OCI-LY3 (cell line): ENCODE data around the gene THEM5.
A peak's percentile ranks its signal among the peaks of the same experiment; 100 is the strongest.

Experiments used
- H2AFZ ChIP-seq: fragments of 200-600, 300-600 bp; shearing (Covaris generic); 2 replicates; pipeline ENCODE4 v1.6.0; 2014; ENCODE audit warnings: antibody characterized with exemption, low read depth, low read length
- H3K27ac ChIP-seq: fragments of 200-600, 300-600 bp; sonication (generic); 2 replicates; pipeline ENCODE4 v1.5.1; 2014; ENCODE audit warnings: mild to moderate bottlenecking, low read length, moderate library complexity, mixed read lengths
- H3K27me3 ChIP-seq: fragments of 200-600, 300-600 bp; sonication (generic); 2 replicates; pipeline ENCODE4 v1.6.1; 2014; ENCODE audit warnings: low read depth, low read length, mixed read lengths
- H3K36me3 ChIP-seq: fragments of 200-600, 300-600 bp; sonication (generic); replicated peaks from 2 replicates; pipeline ENCODE3; 2014; ENCODE audit warnings: low read depth, low read length, mixed read lengths
- H3K4me1 ChIP-seq: fragments of 300-600, 200-600 bp; sonication (generic); 2 replicates; pipeline ENCODE4 v1.6.1; 2014; ENCODE audit warnings: low read length, mixed read lengths
- H3K4me2 ChIP-seq: fragments of 200-600, 300-600 bp; sonication (generic); 2 replicates; pipeline ENCODE4 v1.6.1; 2014; ENCODE audit warnings: low read length, mixed read lengths
- H3K4me3 ChIP-seq: fragments of 300-600, 200-600 bp; sonication (generic); 2 replicates; pipeline ENCODE4 v1.5.1; 2014; ENCODE audit warnings: antibody characterized with exemption, mild to moderate bottlenecking, low read length, moderate library complexity
- H3K79me2 ChIP-seq: fragments of 300-600, 200-600 bp; shearing (Covaris generic); 2 replicates; pipeline ENCODE4 v1.6.1; 2014; ENCODE audit warnings: mild to moderate bottlenecking, low read length, mixed read lengths
- H3K9ac ChIP-seq: fragments of 300-600, 200-600 bp; shearing (Covaris generic); 2 replicates; pipeline ENCODE4 v1.6.0; 2014; ENCODE audit warnings: mild to moderate bottlenecking, low read length, moderate library complexity
- H3K9me3 ChIP-seq: fragments of 200-600, 300-600 bp; shearing (Covaris generic); 2 replicates; pipeline ENCODE4 v1.6.1; 2014; ENCODE audit warnings: low read length, mixed read lengths; ENCODE audit not compliant: insufficient read depth
- H4K20me1 ChIP-seq: fragments of 200-600, 300-600 bp; sonication (generic); 2 replicates; pipeline ENCODE4 v1.6.1; 2016; ENCODE audit warnings: low read length, mixed read lengths; ENCODE audit not compliant: insufficient read depth
- EZH2phosphoT487 ChIP-seq: fragments of 200-600 bp; shearing (Covaris generic); IDR thresholded peaks from 2 replicates; pipeline ENCODE4 v1.6.1; 2018; ENCODE audit warnings: antibody characterized with exemption, mixed run types, low read depth
- TF ChIP-seq, protein P1 (sequence below): fragments of 200-600, 300-600 bp; sonication (generic); IDR thresholded peaks from 2 replicates; pipeline ENCODE4 v1.5.1; 2014; ENCODE audit warnings: antibody characterized with exemption, low read length, low read depth

Gene THEM5

DNA sequence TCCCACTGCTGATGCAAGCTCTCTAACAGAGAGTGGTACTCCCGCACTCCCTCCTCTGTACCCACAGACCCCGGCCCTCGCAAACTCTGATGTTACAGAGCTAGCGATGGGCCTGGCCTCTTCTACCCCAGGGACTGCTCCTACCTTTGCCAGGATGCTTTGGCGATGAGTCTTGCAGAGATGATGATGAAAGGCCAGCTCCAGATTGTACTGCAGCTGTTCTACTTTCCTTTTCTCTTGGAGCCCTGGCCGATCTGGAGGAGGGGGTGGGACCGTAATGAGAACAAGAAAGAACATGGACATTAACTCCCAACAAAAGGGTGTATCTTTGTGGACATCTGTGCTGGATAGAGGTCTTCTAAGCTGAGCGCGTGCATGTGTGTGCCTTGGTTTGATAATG, 42.3 kb downstream of the THEM5 start:
- Histone ChIP-seq H3K27me3 (0 out of 2 replicates have a peak, but pooled peaks cover 2% of the 10 kb centered on the region), H3K4me2 (no peak overlapping the region), H2AFZ (no peak overlapping the region)

DNA sequence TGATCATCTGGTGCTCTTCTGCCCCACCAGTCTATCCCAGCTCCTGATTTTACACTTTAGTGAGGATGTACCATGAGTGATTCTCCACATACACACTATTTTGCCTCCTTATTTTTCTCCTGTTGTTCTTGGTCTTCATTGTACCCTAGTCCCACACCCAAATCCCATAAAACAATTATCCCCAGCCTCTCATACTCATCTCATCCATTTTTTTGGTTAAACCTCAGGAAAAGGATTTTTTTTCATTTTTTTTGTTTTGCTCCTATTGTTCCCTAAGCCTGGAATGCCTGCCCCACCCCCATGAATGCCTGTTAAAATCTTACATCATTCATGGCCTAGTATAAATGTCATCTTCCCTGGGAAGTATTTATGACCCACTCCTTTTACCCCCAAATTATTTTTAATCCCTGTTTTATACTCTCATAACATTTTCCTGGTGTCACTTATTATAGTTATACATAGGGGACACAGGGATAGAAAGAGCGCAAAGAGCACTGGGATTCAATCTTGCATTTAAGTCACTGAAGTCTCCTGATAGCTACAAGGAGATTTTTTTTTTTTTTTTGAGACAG, 43.4 kb downstream of the THEM5 start:
- H3K27me3 ChIP-seq = peaks cover 9% of the 10 kb centered on the region
- no peaks in the 10 kb centered on the region for H4K20me1 ChIP-seq
- H3K36me3 ChIP-seq = no peaks in the 10 kb centered on the region
- H2AFZ ChIP-seq = no peak overlapping the region
- no peak overlapping the region for H3K27ac ChIP-seq
- no peaks in the 10 kb centered on the region for H3K4me1 ChIP-seq
- no peaks in the 10 kb centered on the region for H3K79me2 ChIP-seq
- no peaks in the 10 kb centered on the region for H3K9me3 ChIP-seq
- TF ChIP-seq, protein P1, sequence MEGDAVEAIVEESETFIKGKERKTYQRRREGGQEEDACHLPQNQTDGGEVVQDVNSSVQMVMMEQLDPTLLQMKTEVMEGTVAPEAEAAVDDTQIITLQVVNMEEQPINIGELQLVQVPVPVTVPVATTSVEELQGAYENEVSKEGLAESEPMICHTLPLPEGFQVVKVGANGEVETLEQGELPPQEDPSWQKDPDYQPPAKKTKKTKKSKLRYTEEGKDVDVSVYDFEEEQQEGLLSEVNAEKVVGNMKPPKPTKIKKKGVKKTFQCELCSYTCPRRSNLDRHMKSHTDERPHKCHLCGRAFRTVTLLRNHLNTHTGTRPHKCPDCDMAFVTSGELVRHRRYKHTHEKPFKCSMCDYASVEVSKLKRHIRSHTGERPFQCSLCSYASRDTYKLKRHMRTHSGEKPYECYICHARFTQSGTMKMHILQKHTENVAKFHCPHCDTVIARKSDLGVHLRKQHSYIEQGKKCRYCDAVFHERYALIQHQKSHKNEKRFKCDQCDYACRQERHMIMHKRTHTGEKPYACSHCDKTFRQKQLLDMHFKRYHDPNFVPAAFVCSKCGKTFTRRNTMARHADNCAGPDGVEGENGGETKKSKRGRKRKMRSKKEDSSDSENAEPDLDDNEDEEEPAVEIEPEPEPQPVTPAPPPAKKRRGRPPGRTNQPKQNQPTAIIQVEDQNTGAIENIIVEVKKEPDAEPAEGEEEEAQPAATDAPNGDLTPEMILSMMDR = no peak
- TF ChIP-seq EZH2phosphoT487 = no peak
- H3K4me3 ChIP-seq = no peak overlapping the region
- H3K9ac ChIP-seq = no peak overlapping the region
- no peak overlapping the region for H3K4me2 ChIP-seq

More for the DNA sequence above, 42.3 kb downstream of the THEM5 start:
- H3K36me3 ChIP-seq = no peaks in the 10 kb centered on the region
- no peaks in the 10 kb centered on the region for H3K79me2 ChIP-seq
- no peak overlapping the region for H3K4me3 ChIP-seq
- no peaks in the 10 kb centered on the region for H4K20me1 ChIP-seq
- H3K9me3 ChIP-seq = no peaks in the 10 kb centered on the region
- TF ChIP-seq, protein P1 = no peak
- no peak for TF ChIP-seq EZH2phosphoT487
- no peaks in the 10 kb centered on the region for H3K4me1 ChIP-seq
- H3K27ac ChIP-seq = no peak overlapping the region
- no peak overlapping the region for H3K9ac ChIP-seq

DNA sequence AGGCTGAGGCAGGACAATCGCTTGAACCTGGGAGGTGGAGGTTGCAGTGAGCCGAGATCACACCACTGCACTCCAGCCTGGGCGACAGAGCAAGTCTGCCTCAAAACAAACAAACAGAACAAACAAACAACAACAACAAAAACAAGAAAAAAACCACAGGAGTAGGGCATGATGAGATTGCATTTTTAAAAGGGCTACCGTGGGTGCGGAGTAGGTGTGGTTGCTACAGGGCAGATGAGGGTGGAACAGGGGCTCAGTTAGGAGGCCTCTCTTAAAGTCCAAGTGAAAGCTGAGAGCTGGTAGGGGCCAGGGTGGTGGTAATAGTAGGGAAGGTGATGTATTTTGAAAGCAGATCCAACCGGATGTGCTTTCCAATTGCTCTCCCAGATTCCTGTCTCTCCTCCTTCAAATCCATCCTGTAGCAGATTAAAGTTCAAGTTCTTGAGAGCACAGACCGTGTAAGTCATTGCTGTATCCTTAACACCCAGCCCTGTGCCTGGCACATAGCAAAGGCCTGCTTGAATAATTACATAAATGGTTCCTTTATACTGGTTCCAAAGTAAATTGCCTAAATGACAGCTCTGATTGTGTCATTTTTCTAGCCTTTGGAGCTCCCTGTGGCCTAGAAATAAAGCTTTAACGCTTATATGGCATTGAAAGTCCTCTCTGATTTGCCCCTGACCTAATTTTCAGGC, 44.1 kb downstream of the THEM5 start:
- no peak overlapping the region for H3K9ac ChIP-seq
- no peaks in the 10 kb centered on the region for H4K20me1 ChIP-seq
- no peak overlapping the region for H3K4me3 ChIP-seq
- H3K36me3 ChIP-seq = no peaks in the 10 kb centered on the region
- H3K27me3 ChIP-seq = peaks cover 16% of the 10 kb centered on the region
- no peaks in the 10 kb centered on the region for H3K79me2 ChIP-seq
- H3K4me1 ChIP-seq = peaks cover 3% of the 10 kb centered on the region; the same call in 1 of the 2 replicates
- no peaks in the 10 kb centered on the region for H3K9me3 ChIP-seq
- H3K27ac ChIP-seq = no peak overlapping the region
- H2AFZ ChIP-seq = no peak overlapping the region
- H3K4me2 ChIP-seq = no peak overlapping the region
- TF ChIP-seq, protein P1 = no peak
- no peak for TF ChIP-seq EZH2phosphoT487

DNA sequence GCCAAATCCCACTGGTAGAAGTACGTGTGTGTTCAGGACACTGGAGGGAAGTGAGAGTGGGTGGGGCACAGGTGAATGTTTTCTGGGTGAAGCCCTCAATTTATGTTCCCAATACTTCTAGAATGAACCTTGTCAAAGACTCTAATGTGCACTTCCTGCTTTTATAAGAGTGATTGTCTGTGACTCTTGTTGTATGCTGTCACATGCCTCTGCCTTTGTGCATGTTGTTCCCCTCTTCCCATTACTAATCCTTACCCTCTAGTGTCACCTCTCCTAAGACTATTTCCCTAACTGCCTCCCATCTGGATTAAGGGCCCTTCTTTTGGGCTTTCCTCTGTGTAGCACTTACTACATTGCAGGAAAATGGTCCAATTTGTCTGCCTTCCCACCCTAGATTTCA, 45.7 kb downstream of the THEM5 start:
- 0 out of 2 replicates have a peak overlapping the region, but pooled peaks have one; percentile 27 for H2AFZ ChIP-seq
- no peaks in the 10 kb centered on the region for H3K36me3 ChIP-seq
- peaks cover 5% of the 10 kb centered on the region; the same call in 1 of the 2 replicates for H3K4me1 ChIP-seq
- peaks cover 30% of the 10 kb centered on the region for H3K27me3 ChIP-seq
- no peaks in the 10 kb centered on the region for H3K9me3 ChIP-seq
- no peak overlapping the region for H3K9ac ChIP-seq
- H3K4me2 ChIP-seq = no peak overlapping the region
- H3K79me2 ChIP-seq = no peaks in the 10 kb centered on the region
- no peaks in the 10 kb centered on the region for H4K20me1 ChIP-seq
- TF ChIP-seq, protein P1 = no peak
- no peak for TF ChIP-seq EZH2phosphoT487
- no peak overlapping the region for H3K27ac ChIP-seq
- H3K4me3 ChIP-seq = no peak overlapping the region
